GM12878 (cell line): ENCODE data around the gene ICE1. TPM values are rescaled to one million over a fixed set of nuclear protein-coding genes. Genes with fewer than 3 reads are reported as not detected.

Experiments used
- ATF2 ChIP-seq: IDR thresholded peaks from 2 replicates; pipeline ENCODE4 v1.6.1; 2012; ENCODE audit warnings: low read length, inconsistent platforms
- BRCA1 ChIP-seq: IDR thresholded peaks from 2 replicates; pipeline ENCODE4 v1.6.1; 2011; ENCODE audit warnings: low read depth, low read length, improper control_type of control experiment
- CHD1 ChIP-seq: IDR thresholded peaks from 2 replicates; pipeline ENCODE4 v1.6.1; 2012; ENCODE audit warnings: low read depth, low read length, improper control_type of control experiment
- EED ChIP-seq: sonication (generic); IDR thresholded peaks from 2 replicates; pipeline ENCODE4 v1.6.1; 2016; ENCODE audit warnings: antibody characterized with exemption, low read depth
- EGR1 ChIP-seq, 2 experiments: IDR thresholded peaks; 1 replicate in 1 of 2; 2 replicates in 1 of 2; pipeline ENCODE4 v1.6.1; 2011 to 2012; ENCODE audit warnings: low read depth in 2 of 2, low read length in 2 of 2, borderline replicate concordance in 1 of 2, mild to moderate bottlenecking in 1 of 2, moderate library complexity in 1 of 2
- ELK1 ChIP-seq: IDR thresholded peaks from 2 replicates; pipeline ENCODE4 v1.6.1; 2012; ENCODE audit warnings: low read depth, low read length, improper control_type of control experiment
- HDAC6 ChIP-seq: fragments of 200-600 bp; sonication (generic); IDR thresholded peaks from one replicate; pipeline ENCODE4 v1.8.0; 2017; ENCODE audit warnings: antibody characterized with exemption; ENCODE audit not compliant: unreplicated experiment
- MEF2B ChIP-seq: fragments of 450-650 bp; IDR thresholded peaks from 2 replicates; pipeline ENCODE4 v1.6.1; 2018; ENCODE audit warnings: mild to moderate bottlenecking, moderate library complexity; ENCODE audit not compliant: partially characterized antibody, poor library complexity, severe bottlenecking
- MTA3 ChIP-seq: IDR thresholded peaks from 2 replicates; pipeline ENCODE4 v1.6.1; 2012; ENCODE audit warnings: low read length, inconsistent platforms, borderline replicate concordance
- MYB ChIP-seq: fragments of 150-350 bp; IDR thresholded peaks from 2 replicates; pipeline ENCODE4 v1.6.1; 2014; ENCODE audit warnings: mild to moderate bottlenecking, low read depth, low read length, borderline replicate concordance
- PAX5 ChIP-seq: IDR thresholded peaks from 2 replicates; pipeline ENCODE4 v1.6.1; 2011; ENCODE audit warnings: low read depth, low read length, borderline replicate concordance
- POLR2AphosphoS2 ChIP-seq: IDR thresholded peaks from 2 replicates; pipeline ENCODE4 v1.6.1; 2011; ENCODE audit warnings: low read depth, mild to moderate bottlenecking, low read length, improper control_type of control experiment, moderate library complexity
- RBBP5 ChIP-seq: fragments of 200-600 bp; sonication (generic); conservative IDR thresholded peaks from 2 replicates; pipeline ENCODE4 v1.6.1; 2016
- SIN3A ChIP-seq: IDR thresholded peaks from 2 replicates; pipeline ENCODE4 v1.6.1; 2012; ENCODE audit warnings: low read depth, low read length, improper control_type of control experiment
- SKIL ChIP-seq: fragments of 450-650 bp; IDR thresholded peaks from 2 replicates; pipeline ENCODE4 v1.6.1; 2017; ENCODE audit warnings: mild to moderate bottlenecking, low read depth, inconsistent platforms; ENCODE audit not compliant: poor library complexity, severe bottlenecking
- SPI1 ChIP-seq: IDR thresholded peaks from 2 replicates; pipeline ENCODE4 v1.6.1; 2011; ENCODE audit warnings: low read depth, mild to moderate bottlenecking, low read length, moderate library complexity, borderline replicate concordance; ENCODE audit not compliant: insufficient read depth
- SREBF1 ChIP-seq: IDR thresholded peaks from 2 replicates; pipeline ENCODE4 v1.6.1; 2012; ENCODE audit warnings: mild to moderate bottlenecking, low read length
- TAF1 ChIP-seq: IDR thresholded peaks from 2 replicates; pipeline ENCODE4 v1.6.1; 2011; ENCODE audit warnings: mild to moderate bottlenecking, low read depth, low read length, borderline replicate concordance
- WRNIP1 ChIP-seq: IDR thresholded peaks from 2 replicates; pipeline ENCODE4 v1.6.1; 2011; ENCODE audit warnings: low read depth, low read length, improper control_type of control experiment, borderline replicate concordance
- YY1 ChIP-seq: IDR thresholded peaks from 2 replicates; pipeline ENCODE4 v1.6.1; 2011; ENCODE audit warnings: low read depth, mild to moderate bottlenecking, low read length
- ZNF622 ChIP-seq: fragments of 450-650 bp; IDR thresholded peaks from 2 replicates; pipeline ENCODE4 v1.6.1; 2017; ENCODE audit warnings: mild to moderate bottlenecking, inconsistent platforms
- ZZZ3 ChIP-seq: IDR thresholded peaks from 2 replicates; pipeline ENCODE4 v1.6.1; 2011; ENCODE audit warnings: low read depth; ENCODE audit not compliant: control insufficient read depth, insufficient read length
- polyA plus RNA-seq, 11 experiments: library from polyadenylated mRNA; depleted of rRNA in 4 of 11; unstranded in 6 of 11; stranded (reverse) in 5 of 11; fragments of >200 nt; fragmentation: Nextera tagmentation in 4 of 11; fragmentation: Illumina TruSeq in 1 of 11; extraction: Ambion mirVana in 4 of 11; extraction: Trizol in 1 of 11; gene quantifications; 1 replicate in 1 of 11; 2 replicates in 10 of 11; pipeline versions ENCODE4 v1.2.1 to v1.2.3, GENCODE V29; 2011 to 2016; ENCODE audit warnings: inconsistent platforms in 2 of 11, missing spikeins in 2 of 11, low read depth in 1 of 11
- total RNA-seq, 4 experiments: library from RNA; depleted of rRNA in 3 of 4; stranded (reverse); fragments of >200 nt in 3 of 4; fragmentation: Illumina TruSeq in 1 of 4; extraction: Trizol in 1 of 4; gene quantifications; 2 replicates each; pipeline versions ENCODE4 v1.2.1 to v1.2.3, GENCODE V29; 2013 to 2021
- TF ChIP-seq, protein P1 (sequence below): fragments of 450-650 bp; conservative IDR thresholded peaks from 2 replicates; pipeline ENCODE4 v1.6.1; 2017; ENCODE audit warnings: mild to moderate bottlenecking, moderate library complexity

The ICE1 gene
- total and polyA plus RNA-seq, 10 of the 15 experiments (the other 5 are each of a cell fraction or from before 2014, with no cell fraction given) = 3.8 to 31.4 (median 18.9) TPM

DNA sequence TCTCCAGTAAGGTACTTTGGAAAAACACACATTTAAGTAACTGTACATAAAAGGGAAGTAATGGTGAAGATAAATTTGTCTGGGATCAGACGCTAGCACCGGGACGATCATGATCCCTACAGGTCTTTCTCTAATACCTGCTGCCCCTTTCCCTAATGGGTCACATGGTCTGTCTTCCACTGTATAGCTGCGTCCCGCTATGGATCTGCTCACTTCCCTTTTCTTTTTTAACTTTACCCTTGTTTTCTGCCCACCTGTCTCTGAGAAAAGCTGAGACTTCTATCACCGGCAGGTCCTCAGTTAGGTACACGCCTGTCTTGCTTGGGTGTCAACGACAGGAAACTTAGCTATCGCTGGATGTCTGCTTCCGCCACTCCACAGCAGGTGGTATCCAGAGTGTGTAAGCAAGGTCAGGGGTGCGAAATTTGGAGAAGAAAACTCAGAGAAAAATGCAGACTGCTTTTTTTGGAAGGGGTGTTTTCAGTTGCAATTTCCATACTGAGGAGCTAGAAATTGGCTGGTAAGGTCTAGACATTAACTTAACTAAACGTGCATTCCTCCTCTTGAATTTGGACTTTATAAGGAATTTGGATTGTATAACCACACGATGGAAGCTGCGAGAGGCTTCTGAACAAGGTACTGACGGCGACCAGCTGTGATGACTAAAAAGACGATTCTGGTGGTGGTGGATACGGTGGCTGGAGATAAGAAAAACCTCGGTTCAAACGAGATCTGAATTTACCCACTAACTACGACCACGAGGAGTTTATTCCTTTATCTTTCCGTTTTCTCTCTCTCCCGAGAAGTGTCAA is 1.1 kb upstream of the ICE1 start (continued):
- TF ChIP-seq SREBF1 (no peak), MYB (no peak), YY1 (no peak), POLR2AphosphoS2 (no peak), SIN3A (no peak), SKIL (no peak), TAF1 (0 out of 2 replicates have a peak, but pooled peaks have one; percentile 12), EED (no peak), MEF2B (no peak), ELK1 (no peak), ATF2 (no peak), ZZZ3 (no peak), BRCA1 (no peak), WRNIP1 (no peak), SPI1 (peak; percentile 80), RBBP5 (no peak), PAX5 (peak; percentile 45; the same call in 1 of the 2 replicates), CHD1 (no peak), EGR1 (IDR thresholded peaks at IDR 0.05; ENCODE audit: borderline replicate concordance in 1 of 2, low read depth in 2 of 2, low read length in 2 of 2) (no peak), HDAC6 (no peak), ZNF622 (no peak), MTA3 (0 out of 2 replicates have a peak, but pooled peaks have one; percentile 17)
- TF ChIP-seq, protein P1, sequence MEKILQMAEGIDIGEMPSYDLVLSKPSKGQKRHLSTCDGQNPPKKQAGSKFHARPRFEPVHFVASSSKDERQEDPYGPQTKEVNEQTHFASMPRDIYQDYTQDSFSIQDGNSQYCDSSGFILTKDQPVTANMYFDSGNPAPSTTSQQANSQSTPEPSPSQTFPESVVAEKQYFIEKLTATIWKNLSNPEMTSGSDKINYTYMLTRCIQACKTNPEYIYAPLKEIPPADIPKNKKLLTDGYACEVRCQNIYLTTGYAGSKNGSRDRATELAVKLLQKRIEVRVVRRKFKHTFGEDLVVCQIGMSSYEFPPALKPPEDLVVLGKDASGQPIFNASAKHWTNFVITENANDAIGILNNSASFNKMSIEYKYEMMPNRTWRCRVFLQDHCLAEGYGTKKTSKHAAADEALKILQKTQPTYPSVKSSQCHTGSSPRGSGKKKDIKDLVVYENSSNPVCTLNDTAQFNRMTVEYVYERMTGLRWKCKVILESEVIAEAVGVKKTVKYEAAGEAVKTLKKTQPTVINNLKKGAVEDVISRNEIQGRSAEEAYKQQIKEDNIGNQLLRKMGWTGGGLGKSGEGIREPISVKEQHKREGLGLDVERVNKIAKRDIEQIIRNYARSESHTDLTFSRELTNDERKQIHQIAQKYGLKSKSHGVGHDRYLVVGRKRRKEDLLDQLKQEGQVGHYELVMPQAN = no peak
